ENCODE measurements around the gene ADIPOR2.

ADIPOR2 gene

DNA sequence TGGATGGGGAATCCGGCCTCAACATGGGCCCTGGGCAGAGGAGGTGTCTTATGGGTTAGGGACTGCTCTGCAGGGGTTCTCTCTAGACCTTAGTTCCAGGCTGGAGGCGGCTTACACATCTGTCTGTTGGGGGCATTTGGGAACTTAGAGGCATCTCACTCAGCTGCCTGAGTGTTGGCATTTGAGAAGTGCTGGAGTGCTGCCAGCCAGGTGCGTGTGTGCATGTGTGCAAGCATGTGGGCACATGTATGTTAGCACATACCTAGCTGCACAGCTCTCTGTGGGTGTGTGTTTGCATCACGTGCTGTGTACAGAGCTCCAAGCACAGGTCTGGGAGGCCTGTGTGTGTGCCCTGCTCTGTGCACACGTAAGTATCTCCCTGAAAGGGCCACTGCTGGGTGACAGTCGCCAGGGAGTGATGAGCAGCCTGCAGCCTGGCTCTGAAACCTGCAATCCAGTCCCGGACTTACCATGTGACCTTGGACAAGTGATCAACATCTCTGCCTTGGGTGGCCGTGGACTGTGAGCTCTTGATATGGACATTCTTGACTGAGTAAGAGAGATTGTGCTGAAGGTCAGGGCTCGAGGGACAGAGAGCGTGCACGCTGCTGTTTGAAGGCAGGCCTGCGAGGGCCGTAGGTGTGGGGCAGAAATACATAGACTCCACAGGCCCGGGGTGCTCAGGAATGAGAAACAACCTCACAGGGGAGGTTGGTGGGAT is 134.7 kb downstream of the ADIPOR2 start:
- H3K4me3 ChIP-seq (ENCODE audit: low read depth, low read length): no peak overlapping the region
- TF ChIP-seq CTCF (IDR thresholded peaks at IDR 0.05; ENCODE audit: borderline replicate concordance, insufficient read depth, low read depth, low read length): no peak

DNA sequence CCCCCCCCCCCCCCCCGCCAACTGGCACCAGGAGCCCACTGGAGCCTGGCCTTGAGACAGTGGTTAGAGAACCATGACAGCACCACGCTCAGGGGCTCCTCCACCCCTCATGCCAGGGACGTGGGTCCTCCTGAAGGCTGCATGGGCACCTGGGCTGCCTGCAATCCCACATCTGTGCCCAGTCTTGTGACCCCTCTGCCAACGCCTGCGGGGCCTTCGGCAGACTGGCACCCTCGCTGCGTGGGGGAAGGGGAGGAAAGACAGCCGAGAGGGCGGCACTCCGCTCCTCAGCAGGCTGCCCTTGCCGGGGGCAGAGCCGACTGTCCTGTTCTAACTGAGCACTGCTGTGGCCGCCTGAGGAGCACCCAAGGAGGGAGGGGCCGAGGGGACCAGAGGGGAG is 135.5 kb downstream of the ADIPOR2 start:
- no peak overlapping the region for H3K4me3 ChIP-seq (ENCODE audit: low read depth, low read length)
- TF ChIP-seq CTCF (IDR thresholded peaks at IDR 0.05; ENCODE audit: borderline replicate concordance, insufficient read depth, low read depth, low read length): no peak

- TF ChIP-seq CTCF (IDR thresholded peaks at IDR 0.05; ENCODE audit: borderline replicate concordance, insufficient read depth, low read depth, low read length): no peak
- no peak overlapping the region for H3K4me3 ChIP-seq (ENCODE audit: low read depth, low read length)
These were observed 136.2 kb downstream of the ADIPOR2 start for GRCh38 chr12:1826867-1827705.

DNA sequence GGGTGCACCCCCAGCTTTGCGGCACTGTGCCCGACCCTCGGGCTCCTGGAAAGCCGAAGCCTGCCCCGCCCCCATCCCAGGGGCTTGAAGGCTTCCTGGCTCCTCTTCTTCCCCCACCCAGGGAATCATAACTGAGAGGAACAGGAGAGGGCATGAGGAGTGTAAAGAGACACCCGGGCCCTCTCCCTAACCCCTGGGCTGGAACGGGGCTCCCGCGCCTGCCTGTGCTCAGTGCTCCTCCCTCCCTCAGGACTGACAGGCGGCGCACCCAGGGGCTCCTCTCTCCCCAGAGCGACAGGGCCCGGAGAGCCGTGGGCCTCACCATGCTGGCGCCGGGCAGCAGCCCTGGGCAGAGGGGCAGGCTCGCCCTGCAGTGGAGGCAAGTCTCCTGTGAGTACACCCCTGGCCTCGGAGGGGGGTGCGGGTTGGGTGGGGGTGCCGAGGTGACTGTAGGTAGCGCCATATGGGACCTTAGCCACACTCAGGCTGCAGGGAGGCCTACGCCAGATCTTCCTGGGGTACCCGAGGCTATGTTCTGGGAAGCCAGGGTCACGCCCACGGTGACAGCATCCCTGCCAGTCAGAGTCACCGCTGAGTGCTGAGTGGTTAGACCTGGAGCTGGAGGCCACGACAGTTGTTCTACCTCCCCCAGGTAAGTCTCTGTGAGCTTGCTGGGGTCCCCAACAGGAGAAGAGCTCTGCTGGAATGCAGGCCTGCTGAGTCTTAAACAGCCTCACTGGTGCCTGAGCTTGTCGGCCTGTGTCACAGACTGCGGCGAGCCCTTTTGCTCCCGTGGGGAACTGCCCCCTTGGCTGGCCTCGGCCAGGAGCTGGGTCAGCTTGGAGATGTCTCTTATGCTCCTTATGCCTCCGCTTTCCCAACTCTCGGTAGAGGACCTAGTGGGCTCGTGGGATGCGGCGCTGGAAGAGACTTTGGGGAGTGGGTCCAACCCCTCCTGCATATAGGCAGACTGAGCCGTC is 137.2 kb downstream of the ADIPOR2 start:
- no peak overlapping the region for H3K4me3 ChIP-seq (ENCODE audit: low read depth, low read length)
- no peak for TF ChIP-seq CTCF (IDR thresholded peaks at IDR 0.05; ENCODE audit: borderline replicate concordance, insufficient read depth, low read depth, low read length)

DNA sequence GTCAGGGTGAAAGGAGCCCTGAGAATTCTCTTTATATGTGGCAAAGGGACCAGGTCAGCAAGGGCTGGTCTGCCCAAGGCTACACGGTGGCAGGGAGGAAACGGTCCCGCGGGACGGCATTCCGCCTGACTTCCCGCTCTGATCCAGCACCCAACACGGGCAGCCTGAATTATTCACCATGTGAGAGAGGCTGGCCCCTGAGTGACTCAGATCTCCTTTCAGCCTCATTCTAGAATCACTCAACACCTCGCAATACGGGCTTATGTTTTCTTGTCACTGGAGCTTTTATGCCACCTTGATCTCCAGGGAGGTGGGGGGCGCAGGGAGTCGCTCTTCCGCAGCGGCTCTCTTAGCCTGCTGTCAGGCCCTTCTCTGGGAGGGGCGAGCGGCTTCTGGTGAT is 138.0 kb downstream of the ADIPOR2 start:
- H3K4me3 ChIP-seq (ENCODE audit: low read depth, low read length): no peak overlapping the region
- no peak for TF ChIP-seq CTCF (IDR thresholded peaks at IDR 0.05; ENCODE audit: borderline replicate concordance, insufficient read depth, low read depth, low read length)

- H3K4me3 ChIP-seq (ENCODE audit: low read depth, low read length): no peak overlapping the region
- no peak for TF ChIP-seq CTCF (IDR thresholded peaks at IDR 0.05; ENCODE audit: borderline replicate concordance, insufficient read depth, low read depth, low read length)
These were observed 138.5 kb downstream of the ADIPOR2 start for GRCh38 chr12:1829306-1829900.
